GM13976 (cell line): ENCODE data around the gene ZNF684.
"Not testable (repeated sequence)": the region's sequence is repeated elsewhere in the genome, so short reads cannot be mapped to it uniquely, and the experiment has no call there.

Source experiments
- DNase-seq: peaks from one replicate; pipeline ENCODE4 v3.0.0; 2012; ENCODE audit warnings: low spot score
- in situ Hi-C: fragments of 300-500 bp; cut with MboI; formaldehyde crosslinking; loops from one replicate; pipeline ENCODE4 v1.12.0; 2022; ENCODE audit warnings: low sequenced_read_pairs, mixed read lengths, inconsistent platforms; ENCODE audit not compliant: unreplicated experiment
- TF ChIP-seq, protein P1 (sequence below): IDR thresholded peaks from 2 replicates; pipeline ENCODE4 v1.5.1; 2012; ENCODE audit warnings: borderline replicate concordance, mild to moderate bottlenecking; ENCODE audit not compliant: insufficient read depth; ENCODE audit errors: extremely low read depth, missing control alignments, control extremely low read depth

The ZNF684 gene

GRCh38 chr1:40531381-40532061 lies at the start of gene ZNF684:
Gene ZNF684 (plus strand): TSS chr1:40531637. CDS start chr1:40533167, 1,530 bp downstream.
- DNase-seq: peak; percentile 90
- in situ Hi-C loops: no loop called here
- TF ChIP-seq, protein P1, sequence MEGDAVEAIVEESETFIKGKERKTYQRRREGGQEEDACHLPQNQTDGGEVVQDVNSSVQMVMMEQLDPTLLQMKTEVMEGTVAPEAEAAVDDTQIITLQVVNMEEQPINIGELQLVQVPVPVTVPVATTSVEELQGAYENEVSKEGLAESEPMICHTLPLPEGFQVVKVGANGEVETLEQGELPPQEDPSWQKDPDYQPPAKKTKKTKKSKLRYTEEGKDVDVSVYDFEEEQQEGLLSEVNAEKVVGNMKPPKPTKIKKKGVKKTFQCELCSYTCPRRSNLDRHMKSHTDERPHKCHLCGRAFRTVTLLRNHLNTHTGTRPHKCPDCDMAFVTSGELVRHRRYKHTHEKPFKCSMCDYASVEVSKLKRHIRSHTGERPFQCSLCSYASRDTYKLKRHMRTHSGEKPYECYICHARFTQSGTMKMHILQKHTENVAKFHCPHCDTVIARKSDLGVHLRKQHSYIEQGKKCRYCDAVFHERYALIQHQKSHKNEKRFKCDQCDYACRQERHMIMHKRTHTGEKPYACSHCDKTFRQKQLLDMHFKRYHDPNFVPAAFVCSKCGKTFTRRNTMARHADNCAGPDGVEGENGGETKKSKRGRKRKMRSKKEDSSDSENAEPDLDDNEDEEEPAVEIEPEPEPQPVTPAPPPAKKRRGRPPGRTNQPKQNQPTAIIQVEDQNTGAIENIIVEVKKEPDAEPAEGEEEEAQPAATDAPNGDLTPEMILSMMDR: no peak

GRCh38 chr1:40495315-40495903 lies 36.0 kb upstream of the ZNF684 start:
- TF ChIP-seq, protein P1: no peak
- no peak for DNase-seq
- in situ Hi-C loops: no loop called here

DNA sequence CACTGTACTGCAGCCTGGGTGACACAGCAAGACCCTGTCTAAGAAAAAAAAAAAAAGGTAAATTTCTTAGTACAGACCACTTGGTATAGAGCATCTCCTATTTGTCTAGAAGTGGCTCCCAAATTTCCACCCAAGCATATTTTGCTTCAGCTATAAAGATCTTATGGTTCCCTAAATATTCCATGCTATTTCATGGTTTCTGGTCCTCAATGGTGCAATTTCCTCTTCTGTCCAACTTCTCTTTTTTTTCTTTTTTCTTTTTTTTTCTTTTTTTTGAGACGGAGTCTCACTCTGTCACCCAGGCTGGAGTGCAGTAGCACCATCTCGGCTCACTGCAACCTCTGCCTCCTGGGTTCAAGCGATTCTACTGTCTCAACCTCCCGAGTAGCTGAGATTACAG lies 28.8 kb upstream of the ZNF684 start:
- in situ Hi-C loops, DNase-seq: not testable (repeated sequence)

- TF ChIP-seq, protein P1: no peak
- in situ Hi-C loops: no loop called here
- DNase-seq: no peak
Measured at GRCh38 chr1:40507973-40508372, 23.5 kb upstream of the ZNF684 start.

GRCh38 chr1:40508375-40509341 lies 22.8 kb upstream of the ZNF684 start, which contains the start of gene EXO5:
Gene EXO5 (plus strand): TSS chr1:40508767. CDS start chr1:40514545, 5,778 bp downstream.
- peak; percentile 89 for DNase-seq
- in situ Hi-C loops: no loop called here

DNA sequence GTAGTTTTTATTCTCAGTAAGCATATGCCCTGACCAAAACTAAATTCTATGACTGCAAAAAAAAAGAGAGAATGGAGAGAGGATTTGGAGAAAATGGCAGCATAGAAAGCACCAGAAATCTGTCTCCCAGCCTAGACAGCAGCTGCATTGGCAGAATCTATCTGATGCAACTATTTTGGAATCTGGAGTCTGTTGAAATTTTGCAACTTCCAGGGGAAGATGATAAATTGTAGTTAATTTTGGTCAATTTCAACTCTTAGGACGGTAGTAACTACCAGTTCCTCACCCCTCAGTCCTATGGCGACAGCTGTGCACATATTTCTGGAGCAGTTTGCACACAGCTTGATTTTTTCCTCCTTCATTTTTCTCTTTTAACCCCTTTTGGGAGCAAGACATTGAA lies 11.9 kb upstream of the ZNF684 start:
- in situ Hi-C loops: no loop called here
- TF ChIP-seq, protein P1: no peak
- DNase-seq: no peak

More at GRCh38 chr1:40508375-40509341, 22.8 kb upstream of the ZNF684 start, which contains the start of gene EXO5:
- TF ChIP-seq, protein P1: no peak
